Peyer's patch (tissue), 4 donors: ENCODE data around the gene CUL5. TPM values are rescaled to one million over a fixed set of nuclear protein-coding genes. Genes with fewer than 3 reads are reported as not detected.
A peak's percentile ranks its signal among the peaks of the same experiment; 100 is the strongest.

Experiments used
- DNase-seq, 3 donors: peaks; one replicate each; pipeline ENCODE4 v3.0.0-alpha.2; 2017 to 2019
- H3K27ac ChIP-seq, 4 donors: fragments of 200-600 bp; sonication (generic); one replicate each; pipeline ENCODE4 v1.5.1; 2016 to 2019
- H3K27me3 ChIP-seq, 2 donors: fragments of 200-600 bp; sonication (generic); one replicate each; pipeline ENCODE4 v1.5.1; 2019
- H3K36me3 ChIP-seq, 3 donors: fragments of 200-600 bp; sonication (generic); one replicate each; pipeline ENCODE4 v1.5.1; 2016 to 2019
- H3K4me1 ChIP-seq, 4 donors: fragments of 200-600 bp; sonication (generic); one replicate each; pipeline ENCODE4 v1.5.1; 2016 to 2019
- H3K4me3 ChIP-seq, 4 donors: fragments of 200-600 bp; sonication (generic); 1 replicate in 3 of 4; 2 replicates in 1 of 4; pipeline ENCODE4 v1.5.1; 2016 to 2019; ENCODE audit warnings: mild to moderate bottlenecking in 1 of 4
- H3K9me3 ChIP-seq, 4 donors: fragments of 200-600 bp; sonication (generic); one replicate each; pipeline ENCODE4 v1.5.1; 2016 to 2019; ENCODE audit warnings: mild to moderate bottlenecking in 1 of 4
- CTCF ChIP-seq, 6 experiments: fragments of 450-650 bp in 4 of 6; fragments of 200-600 bp in 2 of 6; sonication (generic) in 1 of 6; IDR thresholded peaks; one replicate each; pipeline ENCODE4 v1.5.1; 2017 to 2019; ENCODE audit warnings: antibody characterized with exemption in 6 of 6, mild to moderate bottlenecking in 3 of 6, moderate library complexity in 1 of 6
- POLR2A ChIP-seq, 2 donors: fragments of 450-650 bp; IDR thresholded peaks; one replicate each; pipeline ENCODE4 v1.5.1; 2017; ENCODE audit warnings: antibody characterized with exemption in 2 of 2, mild to moderate bottlenecking in 2 of 2, moderate library complexity in 2 of 2
- total RNA-seq, 4 donors: library from RNA; depleted of rRNA; stranded (reverse); fragments of >200 nt; gene quantifications; one replicate each; pipeline ENCODE4 v1.1.0, GENCODE V29; 2016

Gene CUL5
- total RNA-seq, 4 donors from 2014 or later: 23.1 to 43.7 (median 33.0) TPM

- no peaks in the 10 kb centered on the region for H3K9me3 ChIP-seq
- TF ChIP-seq POLR2A (IDR thresholded peaks at IDR 0.05) (no peak), CTCF (IDR thresholded peaks at IDR 0.05) (no peak)
- no peak for DNase-seq
- peak overlapping the region; percentile 88 to 96 (median 92) for H3K27ac ChIP-seq
- H3K4me1 ChIP-seq: peaks cover 0 to 34% (median 5%) of the 10 kb centered on the region in 4 donors
- H3K36me3 ChIP-seq: no peaks in the 10 kb centered on the region
- H3K4me3 ChIP-seq: peak overlapping the region; percentile 79 to 91 (median 85)
- no peaks in the 10 kb centered on the region for H3K27me3 ChIP-seq
Observed at GRCh38 chr11:108009497-108010370, 1.0 kb downstream of the CUL5 start.

GRCh38 chr11:108012139-108012725, 3.5 kb downstream of the CUL5 start:
- H3K4me1 ChIP-seq: peaks cover 0 to 46% (median 5%) of the 10 kb centered on the region in 4 donors

GRCh38 chr11:108016647-108017046, 7.9 kb downstream of the CUL5 start:
- TF ChIP-seq CTCF (IDR thresholded peaks at IDR 0.05): no peak
- no peak for TF ChIP-seq POLR2A (IDR thresholded peaks at IDR 0.05)
- H3K9me3 ChIP-seq: no peaks in the 10 kb centered on the region
- H3K4me3 ChIP-seq: no peak overlapping the region
- H3K27ac ChIP-seq: no peak overlapping the region
- H3K36me3 ChIP-seq: no peaks in the 10 kb centered on the region
- H3K4me1 ChIP-seq: peaks cover 0 to 31% (median 5%) of the 10 kb centered on the region in 4 donors
- no peak for DNase-seq
- no peaks in the 10 kb centered on the region for H3K27me3 ChIP-seq

More at GRCh38 chr11:108012139-108012725, 3.5 kb downstream of the CUL5 start:
- Histone ChIP-seq H3K27ac (no peak overlapping the region), H3K9me3 (no peaks in the 10 kb centered on the region), H3K27me3 (no peaks in the 10 kb centered on the region), H3K36me3 (no peaks in the 10 kb centered on the region), H3K4me3 (no peak overlapping the region)
- DNase-seq: no peak
- TF ChIP-seq CTCF (IDR thresholded peaks at IDR 0.05) (no peak), POLR2A (IDR thresholded peaks at IDR 0.05) (no peak)

- TF ChIP-seq POLR2A (IDR thresholded peaks at IDR 0.05) (no peak), CTCF (IDR thresholded peaks at IDR 0.05) (no peak)
- Histone ChIP-seq H3K4me1 (peaks cover 0 to 13% (median 2%) of the 10 kb centered on the region in 4 donors), H3K9me3 (no peaks in the 10 kb centered on the region), H3K27ac (no peak overlapping the region), H3K27me3 (no peaks in the 10 kb centered on the region), H3K4me3 (no peak overlapping the region), H3K36me3 (no peaks in the 10 kb centered on the region)
- DNase-seq: no peak
Observed at GRCh38 chr11:108018708-108019107, 10.0 kb downstream of the CUL5 start.

GRCh38 chr11:108019870-108020540, 11.3 kb downstream of the CUL5 start:
- Histone ChIP-seq H3K36me3 (no peaks in the 10 kb centered on the region), H3K4me3 (no peak overlapping the region), H3K9me3 (no peaks in the 10 kb centered on the region), H3K4me1 (peaks cover 0 to 11% (median 2%) of the 10 kb centered on the region in 4 donors), H3K27ac (no peak overlapping the region), H3K27me3 (no peaks in the 10 kb centered on the region)
- TF ChIP-seq CTCF (IDR thresholded peaks at IDR 0.05) (no peak), POLR2A (IDR thresholded peaks at IDR 0.05) (no peak)
- no peak for DNase-seq
